Type B pancreatic cell (in vitro differentiated cells): Measurements from ENCODE around the gene CUX1. TPM values are rescaled to one million over a fixed set of nuclear protein-coding genes. Genes with fewer than 3 reads are reported as not detected.

Experiments used
- DNase-seq: peaks from one replicate; pipeline ENCODE4 v3.0.0; 2021; ENCODE audit warnings: mixed read lengths; ENCODE audit not compliant: unreplicated experiment; ENCODE audit errors: extremely low spot score
- H3K27ac Mint-ChIP-seq: 2 replicates; pipeline ENCODE4 v1.8.0; 2021; ENCODE audit warnings: mild to moderate bottlenecking, mixed read lengths
- H3K27me3 Mint-ChIP-seq: 2 replicates; pipeline ENCODE4 v1.8.0; 2021; ENCODE audit warnings: mixed read lengths
- H3K36me3 Mint-ChIP-seq: 2 replicates; pipeline ENCODE4 v1.8.0; 2021; ENCODE audit warnings: mixed read lengths
- H3K4me1 Mint-ChIP-seq: one replicate; pipeline ENCODE4 v1.8.0; 2021; ENCODE audit warnings: mixed read lengths; ENCODE audit not compliant: unreplicated experiment
- H3K4me3 Mint-ChIP-seq: 2 replicates; pipeline ENCODE4 v1.8.0; 2021; ENCODE audit warnings: mild to moderate bottlenecking, mixed read lengths
- H3K9me3 Mint-ChIP-seq: 2 replicates; pipeline ENCODE4 v1.8.0; 2021; ENCODE audit warnings: mixed read lengths
- CTCF ChIP-seq: fragments of 200-600 bp; sonication (generic); conservative IDR thresholded peaks from 2 replicates; pipeline ENCODE4 v1.5.0; 2021; ENCODE audit warnings: antibody characterized with exemption, mild to moderate bottlenecking
- total RNA-seq: library from RNA; stranded (reverse); gene quantifications from 2 replicates; pipeline ENCODE4 v1.2.1, GENCODE V29; 2021; ENCODE audit warnings: low replicate concordance

CUX1 gene
- total RNA-seq, 1 donor from 2014 or later: 76.4 TPM

- Mint-ChIP-seq H3K27ac (peak overlapping the region; percentile 55), H3K9me3 (no peaks in the 10 kb centered on the region), H3K4me1 (peaks cover 28% of the 10 kb centered on the region), H3K36me3 (peaks cover 8% of the 10 kb centered on the region), H3K4me3 (no peak overlapping the region), H3K27me3 (no peaks in the 10 kb centered on the region)
- no peak for DNase-seq
- TF ChIP-seq CTCF: no peak
Measured at GRCh38 chr7:102044641-102044983, 227.2 kb downstream of the CUX1 start.

- no peaks in the 10 kb centered on the region for H3K9me3 Mint-ChIP-seq
Measured at GRCh38 chr7:102044984-102045673, 227.7 kb downstream of the CUX1 start.

GRCh38 chr7:102045681-102046372, 228.4 kb downstream of the CUX1 start:
- DNase-seq: no peak
- Mint-ChIP-seq H3K4me3 (peak overlapping the region; percentile 69), H3K27ac (no peak overlapping the region), H3K27me3 (no peaks in the 10 kb centered on the region), H3K4me1 (peaks cover 24% of the 10 kb centered on the region), H3K36me3 (no peaks in the 10 kb centered on the region), H3K9me3 (no peaks in the 10 kb centered on the region)
- TF ChIP-seq CTCF: no peak

More at GRCh38 chr7:102044984-102045673, 227.7 kb downstream of the CUX1 start:
- Mint-ChIP-seq H3K27ac (peak overlapping the region; percentile 55), H3K36me3 (peaks cover 3% of the 10 kb centered on the region), H3K4me1 (peaks cover 24% of the 10 kb centered on the region), H3K27me3 (no peaks in the 10 kb centered on the region), H3K4me3 (peak overlapping the region; percentile 69)
- TF ChIP-seq CTCF: no peak
- DNase-seq: peak; percentile 76

- Mint-ChIP-seq H3K9me3 (no peaks in the 10 kb centered on the region), H3K27ac (no peak overlapping the region), H3K36me3 (no peaks in the 10 kb centered on the region), H3K4me1 (peaks cover 27% of the 10 kb centered on the region), H3K27me3 (no peaks in the 10 kb centered on the region), H3K4me3 (no peak overlapping the region)
- no peak for TF ChIP-seq CTCF
- no peak for DNase-seq
Measured at GRCh38 chr7:102046373-102047117, 229.1 kb downstream of the CUX1 start.

GRCh38 chr7:102047167-102047566, 229.7 kb downstream of the CUX1 start:
- Mint-ChIP-seq H3K36me3 (no peaks in the 10 kb centered on the region), H3K27me3 (no peaks in the 10 kb centered on the region), H3K4me1 (peaks cover 27% of the 10 kb centered on the region), H3K4me3 (no peak overlapping the region), H3K9me3 (no peaks in the 10 kb centered on the region), H3K27ac (no peak overlapping the region)
- DNase-seq: no peak
- no peak for TF ChIP-seq CTCF
